Uterus (tissue), 2 donors: Measurements from ENCODE around the gene CCND2.

Source experiments
- POLR2A ChIP-seq, 2 donors: fragments of 450-650 bp; IDR thresholded peaks; one replicate each; pipeline ENCODE4 v1.6.1; 2016; ENCODE audit warnings: antibody characterized with exemption in 2 of 2, mild to moderate bottlenecking in 1 of 2, moderate library complexity in 1 of 2
- TF ChIP-seq, protein P1 (sequence below), 4 experiments: fragments of 200-600 bp in 2 of 4; fragments of 450-650 bp in 2 of 4; sonication (generic) in 2 of 4; IDR thresholded peaks; one replicate each; pipeline ENCODE4 v1.5.1; 2016 to 2019; ENCODE audit warnings: antibody characterized with exemption in 4 of 4, mild to moderate bottlenecking in 2 of 4, moderate library complexity in 1 of 4

DNA sequence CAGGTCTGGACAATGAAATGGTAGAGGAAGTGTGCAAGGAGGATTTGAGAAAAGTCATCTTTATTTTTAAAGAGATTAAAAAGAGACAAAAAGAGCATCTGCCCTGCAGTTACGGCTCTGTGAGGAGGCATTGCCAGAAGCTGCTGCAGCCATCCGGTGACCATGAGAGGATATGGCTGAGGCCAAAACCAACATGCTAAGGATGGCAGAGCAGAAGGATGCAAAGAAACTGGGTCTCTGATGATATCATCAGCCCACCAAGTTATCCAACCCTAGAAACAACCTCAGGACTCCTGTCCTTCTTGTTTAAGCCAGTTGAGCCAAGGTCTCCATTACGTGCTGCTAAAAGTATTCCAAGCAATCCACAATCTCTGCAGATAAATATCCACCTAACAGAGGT lies 48.0 kb upstream of the CCND2 start:
- TF ChIP-seq, protein P1, sequence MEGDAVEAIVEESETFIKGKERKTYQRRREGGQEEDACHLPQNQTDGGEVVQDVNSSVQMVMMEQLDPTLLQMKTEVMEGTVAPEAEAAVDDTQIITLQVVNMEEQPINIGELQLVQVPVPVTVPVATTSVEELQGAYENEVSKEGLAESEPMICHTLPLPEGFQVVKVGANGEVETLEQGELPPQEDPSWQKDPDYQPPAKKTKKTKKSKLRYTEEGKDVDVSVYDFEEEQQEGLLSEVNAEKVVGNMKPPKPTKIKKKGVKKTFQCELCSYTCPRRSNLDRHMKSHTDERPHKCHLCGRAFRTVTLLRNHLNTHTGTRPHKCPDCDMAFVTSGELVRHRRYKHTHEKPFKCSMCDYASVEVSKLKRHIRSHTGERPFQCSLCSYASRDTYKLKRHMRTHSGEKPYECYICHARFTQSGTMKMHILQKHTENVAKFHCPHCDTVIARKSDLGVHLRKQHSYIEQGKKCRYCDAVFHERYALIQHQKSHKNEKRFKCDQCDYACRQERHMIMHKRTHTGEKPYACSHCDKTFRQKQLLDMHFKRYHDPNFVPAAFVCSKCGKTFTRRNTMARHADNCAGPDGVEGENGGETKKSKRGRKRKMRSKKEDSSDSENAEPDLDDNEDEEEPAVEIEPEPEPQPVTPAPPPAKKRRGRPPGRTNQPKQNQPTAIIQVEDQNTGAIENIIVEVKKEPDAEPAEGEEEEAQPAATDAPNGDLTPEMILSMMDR (IDR thresholded peaks at IDR 0.05): no peak
- TF ChIP-seq POLR2A (IDR thresholded peaks at IDR 0.05): no peak
